Mesendoderm (in vitro differentiated cells): ENCODE data around the gene UMODL1.
A peak's percentile ranks its signal among the peaks of the same experiment; 100 is the strongest.

ENCODE experiments used
- DNase-seq: peaks from one replicate; pipeline ENCODE4 v3.0.0; 2013
- H2AK5ac ChIP-seq: 2 replicates; pipeline ENCODE4 v1.6.1; 2013; ENCODE audit warnings: low read length, inconsistent platforms
- H2BK120ac ChIP-seq: 2 replicates; pipeline ENCODE4 v1.6.1; 2013; ENCODE audit warnings: low read depth, mild to moderate bottlenecking, low read length, moderate library complexity, mixed read lengths
- H2BK15ac ChIP-seq: replicated peaks from 2 replicates; pipeline ENCODE4 v1.6.1; 2013; ENCODE audit warnings: low read depth, mild to moderate bottlenecking, moderate library complexity
- H2BK5ac ChIP-seq: 2 replicates; pipeline ENCODE4 v1.6.1; 2013; ENCODE audit warnings: low read length, inconsistent platforms
- H3K18ac ChIP-seq: 2 replicates; pipeline ENCODE4 v1.6.1; 2013; ENCODE audit warnings: mild to moderate bottlenecking, low read length, mixed read lengths
- H3K23ac ChIP-seq: one replicate; pipeline ENCODE4 v1.6.1; 2013; ENCODE audit warnings: low read length
- H3K27ac ChIP-seq: 2 replicates; pipeline ENCODE4 v1.5.1; 2013; ENCODE audit warnings: low read depth, mild to moderate bottlenecking, inconsistent platforms, low read length, moderate library complexity
- H3K27me3 ChIP-seq: 2 replicates; pipeline ENCODE4 v1.6.1; 2013; ENCODE audit warnings: low read length, control low read depth, mild to moderate bottlenecking, inconsistent platforms; ENCODE audit not compliant: insufficient read depth, poor library complexity
- H3K36me3 ChIP-seq: 2 replicates; pipeline ENCODE4 v1.6.1; 2013; ENCODE audit warnings: low read length, inconsistent platforms; ENCODE audit not compliant: control insufficient read depth, insufficient read depth
- H3K4ac ChIP-seq: one replicate; pipeline ENCODE4 v1.6.1; 2013; ENCODE audit warnings: low read depth, mild to moderate bottlenecking, low read length, moderate library complexity
- H3K4me1 ChIP-seq: 2 replicates; pipeline ENCODE4 v1.6.1; 2013; ENCODE audit warnings: low read depth, low read length, inconsistent platforms; ENCODE audit not compliant: control insufficient read depth
- H3K4me2 ChIP-seq: 2 replicates; pipeline ENCODE4 v1.6.1; 2013; ENCODE audit warnings: low read length
- H3K4me3 ChIP-seq: 2 replicates; pipeline ENCODE4 v1.5.1; 2013; ENCODE audit warnings: mild to moderate bottlenecking, low read length
- H3K56ac ChIP-seq: one replicate; pipeline ENCODE4 v1.6.1; 2013; ENCODE audit warnings: low read length
- H3K79me1 ChIP-seq: 2 replicates; pipeline ENCODE4 v1.6.1; 2013; ENCODE audit warnings: low read length, inconsistent platforms
- H3K79me2 ChIP-seq: 2 replicates; pipeline ENCODE4 v1.6.1; 2013; ENCODE audit warnings: mild to moderate bottlenecking, low read length; ENCODE audit not compliant: control insufficient read depth, insufficient read depth
- H3K9ac ChIP-seq: 2 replicates; pipeline ENCODE4 v1.6.1; 2013; ENCODE audit warnings: low read length, inconsistent platforms
- H4K5ac ChIP-seq: one replicate; pipeline ENCODE4 v1.6.1; 2013; ENCODE audit warnings: low read length
- H4K8ac ChIP-seq: one replicate; pipeline ENCODE4 v1.6.1; 2013; ENCODE audit warnings: low read depth, mild to moderate bottlenecking, control low read depth, low read length, moderate library complexity
- WGBS: extraction: QIAGEN DNeasy Blood & Tissue Kit; methylation state at CpG from one replicate; pipeline ENCODE4 v1.1.7; 2013; ENCODE audit warnings: low lambda C conversion rate, missing lambda C conversion rate; ENCODE audit not compliant: insufficient coverage; ENCODE audit errors: extremely low coverage; 5-methylcytosine and 5-hydroxymethylcytosine counted together

The UMODL1 gene

DNA sequence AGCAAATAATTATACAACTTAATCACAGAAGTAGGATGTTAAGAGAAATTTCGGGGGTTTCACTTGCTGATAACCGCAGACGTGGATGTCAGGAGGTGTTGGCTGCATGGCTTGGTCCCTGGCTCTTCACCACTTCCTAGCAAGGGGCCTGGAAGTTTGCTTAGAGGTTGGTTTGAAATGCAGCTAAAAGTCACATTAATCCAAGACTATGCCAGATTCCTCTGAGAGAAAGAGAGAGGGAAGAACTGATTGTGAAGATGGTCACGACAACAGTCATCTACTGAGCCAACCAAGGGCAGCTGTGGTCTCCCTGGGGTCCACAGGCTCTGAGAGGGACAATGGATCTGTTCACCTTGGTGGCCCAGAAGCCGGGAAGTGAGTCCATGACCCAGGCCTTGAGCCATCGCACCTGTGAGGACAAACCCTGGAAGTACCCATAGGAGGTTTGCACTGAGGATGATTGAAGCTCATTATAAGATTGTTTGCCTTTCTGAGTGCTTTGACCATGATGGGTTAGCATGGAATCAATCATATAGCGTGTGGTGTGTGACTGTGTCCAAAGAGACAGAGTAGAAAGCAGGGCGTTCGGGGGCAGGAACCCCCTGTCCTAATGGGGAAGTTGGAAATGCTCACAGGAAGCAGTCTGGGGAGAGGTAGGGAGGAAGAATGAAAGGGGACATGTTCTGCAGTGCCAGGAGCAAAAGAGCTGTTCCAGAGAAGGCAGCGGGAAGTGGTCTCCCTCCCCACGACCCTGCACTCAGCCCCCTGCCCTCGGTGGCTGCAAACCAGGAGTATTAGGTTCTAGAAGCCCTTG, 47.1 kb downstream of the UMODL1 start:
- Histone ChIP-seq H2BK5ac (no peak overlapping the region), H4K5ac (no peak overlapping the region), H3K79me1 (no peaks in the 10 kb centered on the region), H3K4me1 (no peaks in the 10 kb centered on the region), H2AK5ac (no peak overlapping the region), H3K4me2 (no peak overlapping the region), H3K23ac (no peak overlapping the region), H3K27ac (no peak overlapping the region), H3K27me3 (no peaks in the 10 kb centered on the region), H3K56ac (no peak overlapping the region), H3K4ac (no peak overlapping the region), H3K9ac (no peak overlapping the region), H3K36me3 (no peaks in the 10 kb centered on the region), H4K8ac (no peak overlapping the region), H3K4me3 (no peak overlapping the region), H2BK120ac (no peak overlapping the region), H3K79me2 (no peaks in the 10 kb centered on the region), H3K18ac (no peak overlapping the region), H2BK15ac (no peak overlapping the region)
- DNase-seq = no peak
- no CpG with 5 or more reads among the region's 12 CpGs for WGBS

DNA sequence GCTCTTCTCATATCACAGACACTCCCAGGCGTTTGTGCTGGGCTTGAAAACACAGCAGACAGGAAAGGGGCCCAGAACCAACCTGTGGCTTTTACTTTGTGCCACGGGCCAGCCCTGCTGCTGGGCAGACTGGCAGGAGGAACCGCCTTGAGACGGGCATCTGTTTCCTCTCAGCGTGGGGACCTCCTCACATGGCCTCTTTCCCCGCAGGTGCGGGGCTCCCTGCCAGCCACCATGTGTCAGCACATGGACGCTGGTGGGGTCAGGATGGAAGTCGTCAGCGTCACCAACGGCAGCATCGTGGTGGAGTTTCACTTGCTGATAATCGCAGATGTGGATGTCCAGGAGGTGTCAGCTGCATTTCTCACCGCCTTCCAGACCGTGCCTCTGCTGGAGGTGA, 47.8 kb downstream of the UMODL1 start:
- no peak overlapping the region for H2AK5ac ChIP-seq
- no peaks in the 10 kb centered on the region for H3K4me1 ChIP-seq
- H4K5ac ChIP-seq = no peak overlapping the region
- no peak overlapping the region for H3K18ac ChIP-seq
- H3K56ac ChIP-seq = no peak overlapping the region
- no peak overlapping the region for H2BK120ac ChIP-seq
- H3K36me3 ChIP-seq = no peaks in the 10 kb centered on the region
- H3K27me3 ChIP-seq = no peaks in the 10 kb centered on the region
- H3K27ac ChIP-seq = no peak overlapping the region
- H3K4ac ChIP-seq = no peak overlapping the region
- no peak overlapping the region for H2BK5ac ChIP-seq
- no peak overlapping the region for H3K4me2 ChIP-seq
- H3K9ac ChIP-seq = no peak overlapping the region
- no peaks in the 10 kb centered on the region for H3K79me1 ChIP-seq
- H2BK15ac ChIP-seq = no peak overlapping the region
- H3K79me2 ChIP-seq = no peaks in the 10 kb centered on the region
- WGBS = no CpG with 5 or more reads among the region's 15 CpGs
- DNase-seq = no peak
- H4K8ac ChIP-seq = no peak overlapping the region
- H3K23ac ChIP-seq = no peak overlapping the region
- H3K4me3 ChIP-seq = no peak overlapping the region

DNA sequence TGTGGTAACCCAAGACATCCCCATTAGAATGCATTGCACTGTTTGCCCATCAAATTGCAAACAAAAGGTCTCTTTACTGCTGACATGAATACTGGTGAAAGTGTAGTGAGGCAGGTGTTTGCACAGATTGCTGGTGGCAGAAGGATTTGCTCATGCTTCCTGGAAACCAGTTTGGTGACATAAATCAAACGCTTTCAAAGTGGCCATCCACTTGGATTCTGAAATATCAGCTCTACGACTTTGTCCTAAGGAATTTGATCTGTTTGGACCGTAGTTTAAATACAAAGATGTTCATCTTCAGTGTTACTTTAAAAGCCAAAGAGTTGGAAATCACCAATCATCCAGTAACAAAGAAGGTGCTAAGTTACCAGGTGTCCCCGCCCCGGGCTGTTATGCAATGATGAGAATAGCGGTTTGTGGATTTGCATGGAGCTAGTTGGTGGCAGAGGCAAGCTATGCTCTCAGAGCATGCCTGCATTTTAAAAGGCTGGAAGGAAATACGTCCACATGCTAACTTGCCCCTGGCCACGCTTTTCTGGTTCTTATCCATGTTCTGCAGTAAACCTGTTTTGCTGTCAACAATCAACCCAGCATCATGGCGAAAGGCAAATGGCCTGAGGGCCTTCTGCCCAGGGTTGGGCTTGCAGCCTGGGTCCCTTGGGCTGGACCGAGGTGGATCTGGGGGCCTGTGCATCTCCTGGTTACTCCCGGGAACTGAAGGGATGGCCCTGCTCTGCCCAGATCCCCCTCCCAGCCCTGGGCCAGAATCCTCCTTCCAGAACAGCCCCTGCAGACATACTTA, 49.2 kb downstream of the UMODL1 start:
- WGBS = no CpG with 5 or more reads among the region's 11 CpGs

DNA sequence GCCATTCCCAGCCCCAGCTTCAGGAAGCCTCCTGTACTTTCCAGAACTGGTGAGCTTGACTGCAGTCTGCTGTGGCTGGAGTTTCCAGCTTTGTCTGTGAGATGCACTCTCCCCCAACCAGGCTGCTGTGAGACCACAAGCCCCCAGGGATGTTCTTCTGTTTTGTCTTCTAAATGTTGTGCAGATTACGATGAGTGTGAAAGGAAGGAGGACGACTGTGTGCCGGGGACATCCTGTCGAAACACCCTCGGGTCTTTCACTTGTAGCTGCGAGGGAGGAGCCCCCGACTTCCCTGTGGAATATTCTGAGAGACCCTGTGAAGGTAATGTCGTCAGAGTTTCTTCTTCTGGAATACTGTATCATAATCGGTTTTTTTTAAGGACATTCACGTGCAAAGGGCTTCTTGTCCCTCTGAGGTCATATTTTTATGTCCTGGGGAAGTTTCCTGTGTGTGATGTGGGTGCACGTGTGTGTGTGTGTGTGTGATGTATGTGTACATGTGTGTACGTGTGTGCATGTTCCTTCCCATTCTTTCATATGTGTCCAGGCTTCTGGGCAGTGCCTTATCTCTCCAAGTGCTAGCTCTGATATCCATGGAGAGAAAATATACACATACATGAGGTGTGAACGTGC, 49.9 kb downstream of the UMODL1 start:
- Histone ChIP-seq H3K27me3 (no peaks in the 10 kb centered on the region), H3K4me3 (no peak overlapping the region), H3K18ac (no peak overlapping the region), H3K4ac (no peak overlapping the region), H2AK5ac (no peak overlapping the region), H2BK5ac (no peak overlapping the region), H3K23ac (no peak overlapping the region), H3K4me1 (no peaks in the 10 kb centered on the region), H4K5ac (no peak overlapping the region), H3K36me3 (no peaks in the 10 kb centered on the region), H3K56ac (no peak overlapping the region), H4K8ac (no peak overlapping the region), H3K79me1 (no peaks in the 10 kb centered on the region), H3K4me2 (no peak overlapping the region), H2BK15ac (no peak overlapping the region), H3K9ac (no peak overlapping the region), H3K79me2 (no peaks in the 10 kb centered on the region), H3K27ac (peak overlapping the region; percentile 16), H2BK120ac (no peak overlapping the region)
- DNase-seq = no peak
- WGBS = no CpG with 5 or more reads among the region's 13 CpGs

More for the DNA sequence above, 49.2 kb downstream of the UMODL1 start:
- Histone ChIP-seq H3K18ac (no peak overlapping the region), H3K79me2 (no peaks in the 10 kb centered on the region), H2AK5ac (no peak overlapping the region), H3K4me3 (no peak overlapping the region), H2BK5ac (no peak overlapping the region), H3K9ac (no peak overlapping the region), H3K27ac (peak overlapping the region; percentile 16), H4K8ac (no peak overlapping the region), H3K56ac (no peak overlapping the region), H3K4me1 (no peaks in the 10 kb centered on the region), H2BK120ac (no peak overlapping the region), H3K79me1 (no peaks in the 10 kb centered on the region), H3K36me3 (no peaks in the 10 kb centered on the region), H3K4me2 (no peak overlapping the region), H4K5ac (no peak overlapping the region), H2BK15ac (no peak overlapping the region), H3K23ac (no peak overlapping the region), H3K27me3 (no peaks in the 10 kb centered on the region), H3K4ac (no peak overlapping the region)
- DNase-seq = peak; percentile 63

DNA sequence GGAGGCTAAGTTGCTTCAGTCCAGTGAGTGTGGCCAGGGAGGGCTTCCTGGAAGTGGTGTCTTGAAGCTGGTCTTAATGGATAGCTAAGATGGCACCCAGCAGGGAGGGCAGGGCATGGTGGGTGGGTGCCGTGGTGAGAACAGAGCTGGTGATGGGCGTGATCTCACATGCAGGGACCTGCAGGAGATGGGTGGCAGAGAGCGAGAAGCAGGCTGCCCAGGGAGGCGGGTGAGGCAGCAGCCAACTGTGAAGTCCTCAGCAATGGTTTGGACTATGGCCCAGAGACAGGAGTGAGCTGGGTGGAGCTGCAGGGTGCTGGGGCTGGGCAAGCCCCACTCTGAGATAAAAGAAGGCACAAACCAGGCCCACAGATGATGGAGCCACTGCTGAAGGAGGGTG, 50.7 kb downstream of the UMODL1 start:
- H3K9ac ChIP-seq = no peak overlapping the region
- H3K23ac ChIP-seq = no peak overlapping the region
- no peak overlapping the region for H3K4me3 ChIP-seq
- no peak overlapping the region for H3K18ac ChIP-seq
- WGBS = no CpG with 5 or more reads among the region's 4 CpGs
- H3K79me2 ChIP-seq = no peaks in the 10 kb centered on the region
- H3K27me3 ChIP-seq = no peaks in the 10 kb centered on the region
- H4K8ac ChIP-seq = no peak overlapping the region
- no peak for DNase-seq
- H4K5ac ChIP-seq = no peak overlapping the region
- no peaks in the 10 kb centered on the region for H3K4me1 ChIP-seq
- no peaks in the 10 kb centered on the region for H3K79me1 ChIP-seq
- no peak overlapping the region for H2BK15ac ChIP-seq
- H2BK5ac ChIP-seq = no peak overlapping the region
- no peak overlapping the region for H2AK5ac ChIP-seq
- no peak overlapping the region for H3K4ac ChIP-seq
- H3K56ac ChIP-seq = no peak overlapping the region
- no peak overlapping the region for H2BK120ac ChIP-seq
- H3K4me2 ChIP-seq = no peak overlapping the region
- no peak overlapping the region for H3K27ac ChIP-seq
- no peaks in the 10 kb centered on the region for H3K36me3 ChIP-seq
